Measurements from ENCODE around the gene ANKS1B. TPM values are rescaled to one million over a fixed set of nuclear protein-coding genes. Genes with fewer than 3 reads are reported as not detected.
A peak's percentile ranks its signal among the peaks of the same experiment; 100 is the strongest.

The ANKS1B gene
- total RNA-seq, 1 experiment from 2014 or later = 9.7 TPM

DNA sequence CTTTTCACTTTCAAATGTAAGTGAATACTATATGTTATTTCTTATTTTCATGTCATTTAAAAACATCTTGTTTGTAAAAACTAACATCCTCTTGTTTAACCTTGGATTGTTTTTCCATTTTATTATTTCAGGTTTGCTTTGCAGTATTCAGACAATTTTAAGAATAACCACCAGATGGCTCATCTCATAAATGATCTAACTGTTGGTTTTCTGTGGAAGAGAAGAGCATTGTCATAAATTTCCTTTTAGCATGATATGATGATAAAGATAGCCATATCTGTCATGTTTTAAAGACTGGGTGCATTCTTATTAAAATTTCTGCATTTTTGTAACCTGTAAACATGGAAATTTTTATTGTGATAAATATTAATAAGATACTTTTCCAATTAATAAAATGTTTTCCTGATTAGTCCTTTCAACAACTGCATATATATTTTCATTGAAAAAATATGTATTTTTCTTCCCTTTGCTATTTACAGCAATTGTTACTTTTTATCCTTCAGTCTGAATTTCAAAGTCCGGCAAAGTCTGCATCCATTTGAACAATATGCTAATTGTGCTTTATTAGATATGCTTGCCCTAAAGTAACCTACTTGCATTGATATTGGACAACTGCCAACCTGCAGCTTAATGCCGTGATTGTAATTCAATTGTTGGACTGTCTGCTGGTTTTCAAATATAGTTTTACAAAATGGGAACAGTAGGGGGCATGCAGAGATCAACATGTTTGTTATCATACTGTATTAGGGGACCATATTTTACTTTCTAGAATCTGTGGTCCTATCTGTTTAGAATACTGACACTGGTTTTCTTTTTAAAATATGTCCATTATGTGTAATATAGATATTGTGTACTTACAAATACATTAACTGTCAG is 173.8 kb downstream of the ANKS1B start:
- H3K27ac ChIP-seq (ENCODE audit: low read length) = no peak overlapping the region
- ChIA-PET CTCF (interaction anchor here (0.6 kb wide), 1 partner anchor 270 kb away, joined by 3 read pairs; no protein-coding TSS in a partner anchor), POLR2A (no interaction called here)
- DNase-seq (ENCODE audit: low read depth, low spot score) = no peak
- intact Hi-C loops (cut with micrococcal nuclease; ENCODE audit: unreplicated experiment) = no loop called here
- no peaks in the 10 kb centered on the region for H3K9me3 ChIP-seq (ENCODE audit: control insufficient read depth, insufficient read depth, low read depth, low read length)
- BruUV-seq (replicated peaks) = no TSS peak
- in situ Hi-C loops (cut with HindIII; ENCODE audit: low pct_unique_long_range_greater_than_20kb, low sequenced_read_pairs) = no loop called here
- H3K4me1 ChIP-seq (ENCODE audit: control insufficient read depth, insufficient read depth, low read length) = no peaks in the 10 kb centered on the region; the same call in 1 of the 2 replicates
- no peaks in the 10 kb centered on the region for H3K36me3 ChIP-seq (ENCODE audit: control insufficient read depth, insufficient read depth, low read length)
- H3K27me3 ChIP-seq (ENCODE audit: control insufficient read depth, insufficient read depth, low read length) = no peaks in the 10 kb centered on the region
- ATAC-seq = peak; percentile 68; the same call in 1 of the 2 replicates
- TF ChIP-seq POLR2AphosphoS5 (IDR thresholded peaks at IDR 0.05; ENCODE audit: low read depth, low read length) = no peak
- TF ChIP-seq, protein P1, sequence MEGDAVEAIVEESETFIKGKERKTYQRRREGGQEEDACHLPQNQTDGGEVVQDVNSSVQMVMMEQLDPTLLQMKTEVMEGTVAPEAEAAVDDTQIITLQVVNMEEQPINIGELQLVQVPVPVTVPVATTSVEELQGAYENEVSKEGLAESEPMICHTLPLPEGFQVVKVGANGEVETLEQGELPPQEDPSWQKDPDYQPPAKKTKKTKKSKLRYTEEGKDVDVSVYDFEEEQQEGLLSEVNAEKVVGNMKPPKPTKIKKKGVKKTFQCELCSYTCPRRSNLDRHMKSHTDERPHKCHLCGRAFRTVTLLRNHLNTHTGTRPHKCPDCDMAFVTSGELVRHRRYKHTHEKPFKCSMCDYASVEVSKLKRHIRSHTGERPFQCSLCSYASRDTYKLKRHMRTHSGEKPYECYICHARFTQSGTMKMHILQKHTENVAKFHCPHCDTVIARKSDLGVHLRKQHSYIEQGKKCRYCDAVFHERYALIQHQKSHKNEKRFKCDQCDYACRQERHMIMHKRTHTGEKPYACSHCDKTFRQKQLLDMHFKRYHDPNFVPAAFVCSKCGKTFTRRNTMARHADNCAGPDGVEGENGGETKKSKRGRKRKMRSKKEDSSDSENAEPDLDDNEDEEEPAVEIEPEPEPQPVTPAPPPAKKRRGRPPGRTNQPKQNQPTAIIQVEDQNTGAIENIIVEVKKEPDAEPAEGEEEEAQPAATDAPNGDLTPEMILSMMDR (IDR thresholded peaks at IDR 0.05) = peak; percentile 46; the same call in 1 of the 2 replicates
- TF ChIP-seq TCF7L2 (IDR thresholded peaks at IDR 0.05; ENCODE audit: low read depth, low read length) = no peak
- TF ChIP-seq SIN3A (IDR thresholded peaks at IDR 0.05; ENCODE audit: borderline replicate concordance, insufficient read depth, low read depth, low read length) = no peak
- TF ChIP-seq, protein P2, sequence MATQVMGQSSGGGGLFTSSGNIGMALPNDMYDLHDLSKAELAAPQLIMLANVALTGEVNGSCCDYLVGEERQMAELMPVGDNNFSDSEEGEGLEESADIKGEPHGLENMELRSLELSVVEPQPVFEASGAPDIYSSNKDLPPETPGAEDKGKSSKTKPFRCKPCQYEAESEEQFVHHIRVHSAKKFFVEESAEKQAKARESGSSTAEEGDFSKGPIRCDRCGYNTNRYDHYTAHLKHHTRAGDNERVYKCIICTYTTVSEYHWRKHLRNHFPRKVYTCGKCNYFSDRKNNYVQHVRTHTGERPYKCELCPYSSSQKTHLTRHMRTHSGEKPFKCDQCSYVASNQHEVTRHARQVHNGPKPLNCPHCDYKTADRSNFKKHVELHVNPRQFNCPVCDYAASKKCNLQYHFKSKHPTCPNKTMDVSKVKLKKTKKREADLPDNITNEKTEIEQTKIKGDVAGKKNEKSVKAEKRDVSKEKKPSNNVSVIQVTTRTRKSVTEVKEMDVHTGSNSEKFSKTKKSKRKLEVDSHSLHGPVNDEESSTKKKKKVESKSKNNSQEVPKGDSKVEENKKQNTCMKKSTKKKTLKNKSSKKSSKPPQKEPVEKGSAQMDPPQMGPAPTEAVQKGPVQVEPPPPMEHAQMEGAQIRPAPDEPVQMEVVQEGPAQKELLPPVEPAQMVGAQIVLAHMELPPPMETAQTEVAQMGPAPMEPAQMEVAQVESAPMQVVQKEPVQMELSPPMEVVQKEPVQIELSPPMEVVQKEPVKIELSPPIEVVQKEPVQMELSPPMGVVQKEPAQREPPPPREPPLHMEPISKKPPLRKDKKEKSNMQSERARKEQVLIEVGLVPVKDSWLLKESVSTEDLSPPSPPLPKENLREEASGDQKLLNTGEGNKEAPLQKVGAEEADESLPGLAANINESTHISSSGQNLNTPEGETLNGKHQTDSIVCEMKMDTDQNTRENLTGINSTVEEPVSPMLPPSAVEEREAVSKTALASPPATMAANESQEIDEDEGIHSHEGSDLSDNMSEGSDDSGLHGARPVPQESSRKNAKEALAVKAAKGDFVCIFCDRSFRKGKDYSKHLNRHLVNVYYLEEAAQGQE (IDR thresholded peaks at IDR 0.05; ENCODE audit: insufficient read depth in 1 of 2, low read depth in 2 of 2, low read length in 1 of 2) = 0 out of 4 replicates have a peak, but pooled peaks of 1 of the 2 experiments have one; percentile 10
- H3K4me3 ChIP-seq (ENCODE audit: low read depth in 2 of 2, low read length in 2 of 2) = no peak overlapping the region

DNA sequence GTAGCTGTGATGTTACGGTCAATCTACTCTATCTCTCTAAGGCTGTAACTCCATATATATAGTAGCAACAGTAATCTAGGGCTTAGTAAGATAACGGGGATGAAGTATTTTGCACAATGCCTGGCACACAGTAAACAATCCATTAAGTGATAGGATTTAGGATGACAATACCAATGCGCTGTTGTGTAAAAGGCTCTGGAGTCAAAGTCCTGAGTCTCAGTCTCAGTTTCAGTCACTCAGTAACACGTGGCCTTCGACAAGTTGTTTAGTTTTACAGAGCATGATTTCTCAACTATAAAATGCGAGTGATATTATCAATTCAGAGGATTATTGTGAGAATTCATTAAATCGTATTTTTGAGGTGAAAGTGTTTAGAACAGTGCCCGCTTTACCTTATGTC is 174.8 kb downstream of the ANKS1B start:
- in situ Hi-C loops (cut with HindIII; ENCODE audit: low pct_unique_long_range_greater_than_20kb, low sequenced_read_pairs) (no loop called here), intact Hi-C loops (cut with micrococcal nuclease; ENCODE audit: unreplicated experiment) (no loop called here)
- BruUV-seq (replicated peaks) = no TSS peak
- ChIA-PET CTCF (no interaction called here), POLR2A (no interaction called here)
- Histone ChIP-seq H3K27ac (ENCODE audit: low read length) (no peak overlapping the region), H3K36me3 (ENCODE audit: control insufficient read depth, insufficient read depth, low read length) (no peaks in the 10 kb centered on the region), H3K9me3 (ENCODE audit: control insufficient read depth, insufficient read depth, low read depth, low read length) (no peaks in the 10 kb centered on the region), H3K4me1 (ENCODE audit: control insufficient read depth, insufficient read depth, low read length) (no peaks in the 10 kb centered on the region; the same call in 1 of the 2 replicates), H3K4me3 (ENCODE audit: low read depth in 2 of 2, low read length in 2 of 2) (no peak overlapping the region), H3K27me3 (ENCODE audit: control insufficient read depth, insufficient read depth, low read length) (no peaks in the 10 kb centered on the region)
- TF ChIP-seq SIN3A (IDR thresholded peaks at IDR 0.05; ENCODE audit: borderline replicate concordance, insufficient read depth, low read depth, low read length) (no peak), POLR2AphosphoS5 (IDR thresholded peaks at IDR 0.05; ENCODE audit: low read depth, low read length) (no peak), TCF7L2 (IDR thresholded peaks at IDR 0.05; ENCODE audit: low read depth, low read length) (no peak)
- TF ChIP-seq, protein P1 (IDR thresholded peaks at IDR 0.05) = no peak
- TF ChIP-seq, protein P2 (IDR thresholded peaks at IDR 0.05; ENCODE audit: insufficient read depth in 1 of 2, low read depth in 2 of 2, low read length in 1 of 2) = no peak
- DNase-seq (ENCODE audit: low read depth, low spot score) (no peak), ATAC-seq (no peak)
